Middle frontal gyrus (tissue), 1 donor: ENCODE results near the gene HSPA5.
"Not testable (repeated sequence)": the region's sequence is repeated elsewhere in the genome, so short reads cannot be mapped to it uniquely, and the experiment has no call there.

Experiments
- DNase-seq: peaks from one replicate; pipeline ENCODE4 v3.0.0-alpha.2; 2015; ENCODE audit warnings: low spot score; ENCODE audit errors: extremely low spot score

The HSPA5 gene

GRCh38 chr9:125194466-125194865 lies 46.7 kb downstream of the HSPA5 start:
- DNase-seq = not testable (repeated sequence)

DNA sequence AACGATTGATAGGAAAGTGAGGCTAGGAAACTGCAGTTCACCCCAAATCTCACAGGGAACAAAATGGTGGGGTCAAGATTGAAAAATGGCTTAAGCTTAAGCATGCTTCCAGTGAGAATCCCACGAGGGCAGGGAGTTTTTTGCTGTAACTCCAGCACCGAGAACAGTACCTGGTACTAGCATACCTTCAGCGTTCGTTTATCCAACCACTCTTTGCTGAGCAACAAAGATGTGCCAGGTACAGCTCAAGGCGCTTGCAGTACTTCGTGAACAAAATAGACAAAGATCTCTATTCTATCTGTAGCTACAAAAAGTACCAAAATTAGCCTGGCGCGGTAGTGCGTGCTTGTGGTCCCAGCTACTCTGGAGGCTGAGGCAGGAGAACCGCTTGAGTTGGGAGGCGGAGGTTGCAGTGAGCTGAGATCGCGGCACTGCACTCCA lies 50.8 kb downstream of the HSPA5 start:
- no peak for DNase-seq

DNA sequence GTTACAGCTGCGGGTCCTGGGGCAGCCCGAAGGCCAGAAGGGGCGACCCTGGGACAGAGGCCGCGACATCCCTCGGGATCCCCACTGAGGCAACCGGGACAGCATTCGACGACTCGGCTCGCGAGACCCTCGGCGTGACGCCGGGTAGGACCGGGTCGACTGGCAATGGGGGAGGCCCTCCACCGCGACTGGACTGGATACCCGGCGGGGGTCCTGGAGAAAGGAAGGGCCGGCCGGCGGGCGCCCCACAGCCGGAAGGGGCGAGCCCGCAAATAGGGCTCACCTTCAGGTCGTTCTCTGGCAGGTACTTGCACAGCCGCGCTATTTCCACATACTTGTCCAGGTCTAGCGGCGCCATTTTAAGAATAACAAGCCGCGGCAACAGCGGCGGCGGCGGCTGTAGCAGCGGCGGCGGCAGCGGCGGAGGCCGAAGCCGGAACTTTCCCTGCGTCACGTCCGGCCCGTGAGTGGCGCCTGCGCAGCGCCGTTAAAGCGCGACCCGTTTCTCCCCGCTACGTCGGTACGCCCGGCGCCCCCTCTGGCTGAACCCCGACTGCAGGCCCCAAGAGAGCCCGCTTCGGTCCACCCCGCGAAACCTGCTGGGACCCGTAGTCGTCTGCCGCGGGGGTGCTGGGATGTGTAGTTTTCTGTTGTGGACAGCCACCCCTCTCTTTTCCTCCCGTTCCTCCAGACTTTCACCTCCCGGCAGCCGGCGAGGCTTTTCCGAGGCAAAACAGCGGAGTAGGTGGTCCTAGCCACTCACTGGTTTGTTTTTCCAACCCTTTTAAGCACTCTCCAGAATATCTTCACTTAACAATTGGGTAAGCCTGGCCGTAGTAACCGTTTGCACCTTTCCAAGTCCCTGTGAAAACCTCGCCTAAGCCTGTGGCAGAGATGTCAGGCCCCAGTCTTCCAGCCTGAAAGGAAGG lies 51.5 kb downstream of the HSPA5 start, which contains the start of gene PPP6C:
Gene PPP6C, minus strand, starts transcription at position 443 of the 929 bp plus-strand sequence. Its CDS starts 85 bp downstream, at position 358.
- peak; percentile 92 for DNase-seq

- DNase-seq = no peak
Observed at GRCh38 chr9:125189011-125189360, 52.2 kb downstream of the HSPA5 start.
